Activated B cell treated with CpG ODN at 0.5 μM for 24 hours (primary cell): ENCODE data around the gene SGCD. TPM values are rescaled to one million over a fixed set of nuclear protein-coding genes. Genes with fewer than 3 reads are reported as not detected.

Source experiments
- ATAC-seq: fragments of 200-7000 bp; cut with Tn5 transposase; one replicate; pipeline ENCODE4 v1.10.0; 2021; ENCODE audit warnings: low read depth, mild to moderate bottlenecking, moderate library complexity
- CTCF ChIA-PET: fragments of 350-600 bp; sonication (Branson Sonifier 250); formaldehyde crosslinking; loops from one replicate; lab custom pipeline; 2021; ENCODE audit warnings: antibody characterized with exemption; lab: Charles Lee
- POLR2A ChIA-PET: fragments of 350-600 bp; sonication (Branson Sonifier 250); formaldehyde crosslinking; loops from one replicate; lab custom pipeline; 2021; ENCODE audit warnings: antibody characterized with exemption; lab: Charles Lee
- DNase-seq: peaks from one replicate; pipeline ENCODE4 v3.0.0; 2022
- H3K27ac Mint-ChIP-seq: one replicate; pipeline ENCODE4 v1.8.0; 2020; ENCODE audit warnings: mixed read lengths
- H3K27me3 Mint-ChIP-seq: one replicate; pipeline ENCODE4 v1.8.0; 2021; ENCODE audit warnings: mixed read lengths
- H3K36me3 Mint-ChIP-seq: one replicate; pipeline ENCODE4 v1.8.0; 2021; ENCODE audit warnings: low read depth, mixed read lengths
- H3K4me1 Mint-ChIP-seq: one replicate; pipeline ENCODE4 v1.8.0; 2021; ENCODE audit warnings: mixed read lengths
- H3K4me3 Mint-ChIP-seq: one replicate; pipeline ENCODE4 v1.8.0; 2020; ENCODE audit warnings: mild to moderate bottlenecking, mixed read lengths
- H3K9me3 Mint-ChIP-seq: one replicate; pipeline ENCODE4 v1.8.0; 2020; ENCODE audit warnings: mixed read lengths
- intact Hi-C: fragments of 100-400 bp; cut with micrococcal nuclease; formaldehyde crosslinking; loops from one replicate; pipeline ENCODE4 v1.15.1; 2024
- total RNA-seq: library from RNA; stranded (reverse); gene quantifications from 2 replicates; pipeline ENCODE4 v1.2.3, GENCODE V29; 2022
- TF ChIP-seq, protein P1 (sequence below): fragments of 200-600 bp; IDR thresholded peaks from one replicate; pipeline ENCODE4 v1.8.0; 2022; ENCODE audit warnings: antibody characterized with exemption, mild to moderate bottlenecking

The SGCD gene
- total RNA-seq, 1 donor from 2014 or later, result not detected

- POLR2A ChIA-PET, result no interaction called here
- no peak for DNase-seq
- Mint-ChIP-seq H3K4me3 (no peak overlapping the region), H3K27ac (no peak overlapping the region), H3K27me3 (no peaks in the 10 kb centered on the region), H3K9me3 (no peaks in the 10 kb centered on the region), H3K36me3 (no peaks in the 10 kb centered on the region), H3K4me1 (no peaks in the 10 kb centered on the region)
- ATAC-seq, result no peak
- TF ChIP-seq, protein P1, sequence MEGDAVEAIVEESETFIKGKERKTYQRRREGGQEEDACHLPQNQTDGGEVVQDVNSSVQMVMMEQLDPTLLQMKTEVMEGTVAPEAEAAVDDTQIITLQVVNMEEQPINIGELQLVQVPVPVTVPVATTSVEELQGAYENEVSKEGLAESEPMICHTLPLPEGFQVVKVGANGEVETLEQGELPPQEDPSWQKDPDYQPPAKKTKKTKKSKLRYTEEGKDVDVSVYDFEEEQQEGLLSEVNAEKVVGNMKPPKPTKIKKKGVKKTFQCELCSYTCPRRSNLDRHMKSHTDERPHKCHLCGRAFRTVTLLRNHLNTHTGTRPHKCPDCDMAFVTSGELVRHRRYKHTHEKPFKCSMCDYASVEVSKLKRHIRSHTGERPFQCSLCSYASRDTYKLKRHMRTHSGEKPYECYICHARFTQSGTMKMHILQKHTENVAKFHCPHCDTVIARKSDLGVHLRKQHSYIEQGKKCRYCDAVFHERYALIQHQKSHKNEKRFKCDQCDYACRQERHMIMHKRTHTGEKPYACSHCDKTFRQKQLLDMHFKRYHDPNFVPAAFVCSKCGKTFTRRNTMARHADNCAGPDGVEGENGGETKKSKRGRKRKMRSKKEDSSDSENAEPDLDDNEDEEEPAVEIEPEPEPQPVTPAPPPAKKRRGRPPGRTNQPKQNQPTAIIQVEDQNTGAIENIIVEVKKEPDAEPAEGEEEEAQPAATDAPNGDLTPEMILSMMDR, result no peak
- intact Hi-C loops, result no loop called here
- CTCF ChIA-PET, result no interaction called here
Observed at GRCh38 chr5:156396063-156396829, 69.3 kb downstream of the SGCD start.

- intact Hi-C loops, result no loop called here
- Mint-ChIP-seq H3K27me3 (no peaks in the 10 kb centered on the region), H3K4me1 (peaks cover 2% of the 10 kb centered on the region), H3K9me3 (no peaks in the 10 kb centered on the region), H3K27ac (no peak overlapping the region), H3K4me3 (no peak overlapping the region), H3K36me3 (no peaks in the 10 kb centered on the region)
- TF ChIP-seq, protein P1, result no peak
- ATAC-seq, result no peak
- CTCF ChIA-PET, result no interaction called here
- POLR2A ChIA-PET, result no interaction called here
- DNase-seq, result no peak
Observed at GRCh38 chr5:156396830-156397081, 69.8 kb downstream of the SGCD start.

DNA sequence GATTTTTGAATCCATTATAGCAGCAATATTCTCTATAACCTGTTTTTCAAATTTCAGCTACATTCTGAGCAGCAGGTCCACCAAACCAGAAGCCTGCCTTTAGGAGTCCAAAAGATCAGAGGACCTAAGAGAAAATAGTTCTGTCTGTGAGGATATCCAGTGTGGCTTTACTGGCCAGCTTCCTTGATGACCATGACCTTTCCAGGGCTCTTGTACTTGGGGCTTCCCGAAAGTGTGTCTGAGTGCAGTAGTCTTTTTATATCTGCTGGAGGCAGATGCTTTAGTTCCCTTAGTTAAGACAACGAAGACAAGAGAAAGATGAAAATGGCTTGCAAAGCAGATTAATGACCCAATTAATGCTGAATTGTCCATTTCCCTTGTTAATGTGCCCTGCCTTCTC is 72.4 kb downstream of the SGCD start:
- H3K4me1 Mint-ChIP-seq, result peaks cover 18% of the 10 kb centered on the region
- DNase-seq, result no peak
- ChIA-PET CTCF (no interaction called here), POLR2A (no interaction called here)
- TF ChIP-seq, protein P1, result no peak
- H3K9me3 Mint-ChIP-seq, result no peaks in the 10 kb centered on the region
- ATAC-seq, result no peak
- no peaks in the 10 kb centered on the region for H3K36me3 Mint-ChIP-seq
- intact Hi-C loops, result no loop called here
- H3K4me3 Mint-ChIP-seq, result no peak overlapping the region
- no peak overlapping the region for H3K27ac Mint-ChIP-seq
- H3K27me3 Mint-ChIP-seq, result no peaks in the 10 kb centered on the region

DNA sequence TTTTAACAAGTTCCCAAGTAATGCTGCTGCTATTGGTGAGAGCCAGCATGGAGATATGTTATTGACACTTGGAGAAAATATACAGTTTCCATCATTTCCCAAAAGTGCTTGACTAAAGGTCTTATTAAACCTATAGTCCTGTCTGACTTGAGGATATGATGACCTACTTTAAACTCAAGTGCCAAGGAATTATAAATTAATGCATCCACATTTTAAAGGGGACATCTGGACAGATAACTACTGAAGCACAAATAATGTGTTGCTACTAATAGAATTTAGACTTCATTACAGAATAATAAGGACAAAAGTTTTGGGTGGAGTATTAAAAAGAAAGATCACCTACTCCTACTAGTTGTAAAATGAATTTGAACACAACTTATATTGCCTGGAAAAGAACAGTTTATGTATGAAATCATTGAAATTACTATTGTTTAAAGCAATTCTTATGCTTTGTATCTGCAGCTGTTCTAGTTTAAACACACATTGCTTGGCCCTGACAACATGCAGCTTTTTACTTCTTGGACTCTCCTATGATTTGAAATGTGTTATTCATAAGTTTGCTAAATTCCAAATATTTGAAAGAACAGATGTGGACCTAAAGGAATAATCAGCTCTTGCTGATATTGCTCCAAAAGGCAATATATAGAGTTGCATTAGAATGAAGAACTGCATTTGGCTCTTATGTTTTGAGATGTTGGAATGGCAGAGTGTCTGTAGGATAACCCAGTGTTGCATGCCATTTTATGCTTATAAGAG is 73.4 kb downstream of the SGCD start:
- ATAC-seq, result no peak
- DNase-seq, result no peak
- intact Hi-C loops, result loop anchor here (5.0 kb wide), 1 partner anchor 1543 kb away; the partner anchor contains the start of gene CNOT8
- ChIA-PET CTCF (interaction anchor here (0.6 kb wide), 1 partner anchor 139 kb away, joined by 3 read pairs; no protein-coding TSS in a partner anchor), POLR2A (no interaction called here)
- Mint-ChIP-seq H3K9me3 (no peaks in the 10 kb centered on the region), H3K36me3 (no peaks in the 10 kb centered on the region), H3K4me1 (peaks cover 18% of the 10 kb centered on the region), H3K4me3 (no peak overlapping the region), H3K27me3 (no peaks in the 10 kb centered on the region), H3K27ac (no peak overlapping the region)
- TF ChIP-seq, protein P1, result no peak

- TF ChIP-seq, protein P1, result no peak
- H3K4me3 Mint-ChIP-seq, result peak overlapping the region; percentile 66
- peaks cover 18% of the 10 kb centered on the region for H3K4me1 Mint-ChIP-seq
- ChIA-PET POLR2A (interaction anchor here (0.5 kb wide), 1 partner anchor 743 kb away, joined by 3 read pairs; no protein-coding TSS in a partner anchor), CTCF (no interaction called here)
- ATAC-seq (no peak), DNase-seq (no peak)
- H3K27me3 Mint-ChIP-seq, result no peaks in the 10 kb centered on the region
- no peaks in the 10 kb centered on the region for H3K9me3 Mint-ChIP-seq
- no peaks in the 10 kb centered on the region for H3K36me3 Mint-ChIP-seq
- peak overlapping the region; percentile 88 for H3K27ac Mint-ChIP-seq
- intact Hi-C loops, result loop anchor here (1.0 to 5.0 kb wide), 3 partner anchors 26 to 1545 kb away; partner anchors contain the start of genes CNOT8 and MED7
Observed at GRCh38 chr5:156401804-156402203, 74.8 kb downstream of the SGCD start.
